ENCODE data around the gene TIAM1.

The TIAM1 gene

GRCh38 chr21:31117128-31117916, 226.7 kb downstream of the TIAM1 start:
- no peak for TF ChIP-seq CTCF (IDR thresholded peaks at IDR 0.05)

- TF ChIP-seq CTCF (IDR thresholded peaks at IDR 0.05) = no peak
Observed at GRCh38 chr21:31115249-31115648, 228.8 kb downstream of the TIAM1 start.

- no peak for TF ChIP-seq CTCF (IDR thresholded peaks at IDR 0.05)
Observed at GRCh38 chr21:31111093-31111492, 233.0 kb downstream of the TIAM1 start.

GRCh38 chr21:31110430-31110829, 233.6 kb downstream of the TIAM1 start:
- TF ChIP-seq CTCF (IDR thresholded peaks at IDR 0.05) = no peak

- TF ChIP-seq CTCF (IDR thresholded peaks at IDR 0.05) = no peak
Observed at GRCh38 chr21:31107871-31108270, 236.2 kb downstream of the TIAM1 start.

- TF ChIP-seq CTCF (IDR thresholded peaks at IDR 0.05) = no peak
Observed at GRCh38 chr21:31107176-31107785, 236.8 kb downstream of the TIAM1 start.

- TF ChIP-seq CTCF (IDR thresholded peaks at IDR 0.05) = no peak
Observed at GRCh38 chr21:31103571-31104265, 240.3 kb downstream of the TIAM1 start.

Measured in LNCAP (cell line).